Measurements from ENCODE around the gene TNFRSF8.
"Not testable (repeated sequence)": the region's sequence is repeated elsewhere in the genome, so short reads cannot be mapped to it uniquely, and the experiment has no call there.

Gene TNFRSF8

DNA sequence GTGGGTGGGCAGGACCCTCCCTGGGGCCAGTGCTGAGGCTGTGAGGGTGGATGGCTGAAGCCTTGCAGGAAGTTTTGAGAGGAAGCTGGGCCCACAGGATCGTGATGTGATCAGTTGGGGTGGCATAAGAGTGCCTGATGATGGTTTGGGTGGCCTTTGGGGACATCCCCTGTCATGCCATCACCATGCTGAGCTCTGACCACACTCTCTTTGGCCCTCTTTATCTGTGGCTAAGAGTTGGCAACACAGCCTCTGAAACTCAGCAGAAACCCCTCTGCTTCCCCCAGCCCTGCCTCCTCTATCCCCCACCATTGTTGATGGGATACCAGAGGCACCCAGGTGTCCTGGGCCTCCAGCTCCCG, 24.0 kb upstream of the TNFRSF8 start:
- DNase-seq = no peak

DNA sequence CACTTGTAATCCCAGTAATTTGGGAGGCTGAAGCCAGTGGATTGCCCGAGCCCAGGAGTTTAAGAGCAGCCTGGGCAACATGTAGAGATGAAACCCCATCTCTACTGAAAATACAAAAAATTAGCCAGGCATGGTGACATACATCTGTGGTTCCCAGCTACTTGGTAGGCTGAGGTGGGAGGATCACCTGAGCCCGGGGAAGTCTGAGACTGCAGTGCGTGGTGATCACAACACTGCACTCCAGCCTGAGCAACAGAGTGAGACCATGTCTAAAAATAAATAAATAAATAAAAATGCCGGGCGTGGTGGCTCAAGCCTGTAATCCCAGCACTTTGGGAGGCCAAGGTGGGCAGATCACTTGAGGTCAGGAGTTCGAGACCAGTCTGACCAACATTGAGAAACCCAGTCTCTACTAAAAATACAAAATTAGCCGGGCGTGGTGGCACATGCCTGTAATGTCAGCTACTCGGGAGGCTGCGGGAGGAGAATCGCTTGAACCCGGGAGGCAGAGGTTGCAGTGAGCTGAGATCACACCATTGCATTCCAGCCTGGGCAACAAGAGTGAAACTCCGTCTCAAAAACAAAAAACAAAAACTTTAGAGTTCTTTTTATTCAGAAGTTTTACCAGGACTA, 23.2 kb upstream of the TNFRSF8 start:
- DNase-seq = not testable (repeated sequence)

DNA sequence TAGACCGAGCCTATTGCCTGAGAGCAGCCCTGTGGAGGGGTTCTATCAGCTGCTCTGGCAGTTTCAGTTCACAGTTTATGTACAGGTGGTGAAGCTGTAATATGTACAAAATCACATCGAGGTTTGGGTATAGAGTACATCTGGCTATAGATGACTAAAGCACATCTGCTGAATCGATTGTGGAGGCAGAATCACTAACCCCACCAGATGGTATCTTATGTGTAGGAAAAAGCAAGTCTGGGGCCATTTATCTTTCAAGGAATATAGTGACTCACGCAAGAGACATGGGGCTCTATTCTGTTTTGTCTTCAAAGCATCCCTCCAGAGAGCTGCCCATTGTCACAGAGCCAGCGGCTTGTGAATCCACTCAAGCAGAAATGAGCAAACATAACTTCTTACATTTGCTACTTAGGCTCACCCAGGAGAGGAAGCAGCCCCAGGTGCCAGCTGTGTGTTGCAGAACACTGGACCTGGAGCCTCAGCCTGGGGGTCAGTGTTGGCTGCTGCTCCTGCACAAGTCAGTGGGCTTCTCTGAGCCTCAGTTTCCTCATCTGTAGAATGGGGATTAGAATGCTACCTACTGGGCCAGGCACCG, 22.5 kb upstream of the TNFRSF8 start:
- peak; percentile 98 for DNase-seq

DNA sequence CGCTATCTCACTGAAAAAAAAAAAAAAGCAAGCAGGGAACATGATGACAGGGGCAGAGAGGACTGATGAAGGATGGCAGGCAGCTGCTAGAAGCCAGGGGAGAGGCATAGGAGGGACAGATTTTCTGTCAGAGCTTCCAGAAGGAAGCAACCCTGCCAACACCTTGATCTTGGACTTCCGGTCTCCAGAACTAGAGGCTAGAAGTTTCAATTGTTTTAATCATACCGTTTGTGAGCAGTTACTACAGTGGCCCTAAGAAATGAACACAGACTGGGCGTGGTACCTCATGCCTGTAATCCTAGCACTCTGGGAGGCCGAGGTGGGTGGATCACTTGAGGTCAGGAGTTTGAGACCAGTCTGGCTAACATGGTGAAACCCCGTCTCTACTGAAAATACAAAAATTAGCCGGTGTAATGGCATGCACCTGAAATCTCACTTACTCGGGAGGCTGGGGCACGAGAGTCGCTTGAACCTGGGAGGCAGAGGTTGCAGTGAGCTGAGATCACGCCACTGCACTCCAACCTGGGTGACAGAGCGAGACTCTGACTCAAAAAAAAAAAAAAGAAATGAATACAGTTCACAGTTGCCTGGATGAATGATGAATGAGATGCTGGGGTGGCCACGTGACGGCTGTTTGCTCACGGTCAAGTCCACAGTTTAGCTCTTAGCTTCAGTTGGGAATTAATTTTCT, 18.8 kb upstream of the TNFRSF8 start:
- DNase-seq = not testable (repeated sequence)

DNA sequence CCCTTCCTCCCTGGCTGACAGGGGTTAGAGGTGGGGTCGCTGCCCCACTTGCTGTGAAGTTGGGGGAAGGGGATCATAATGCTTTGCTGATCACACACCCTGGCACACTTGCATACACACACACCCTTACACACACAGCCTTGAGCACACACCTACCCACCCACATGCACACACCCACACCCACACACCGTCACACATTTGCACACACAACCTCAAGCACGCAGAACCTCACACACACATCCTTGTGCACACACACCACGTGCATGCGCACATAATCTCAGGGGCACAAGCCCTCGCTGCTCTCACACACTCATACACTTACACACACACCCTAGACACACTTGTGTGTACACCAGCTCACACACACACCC, 16.4 kb upstream of the TNFRSF8 start:
- DNase-seq = no peak

DNA sequence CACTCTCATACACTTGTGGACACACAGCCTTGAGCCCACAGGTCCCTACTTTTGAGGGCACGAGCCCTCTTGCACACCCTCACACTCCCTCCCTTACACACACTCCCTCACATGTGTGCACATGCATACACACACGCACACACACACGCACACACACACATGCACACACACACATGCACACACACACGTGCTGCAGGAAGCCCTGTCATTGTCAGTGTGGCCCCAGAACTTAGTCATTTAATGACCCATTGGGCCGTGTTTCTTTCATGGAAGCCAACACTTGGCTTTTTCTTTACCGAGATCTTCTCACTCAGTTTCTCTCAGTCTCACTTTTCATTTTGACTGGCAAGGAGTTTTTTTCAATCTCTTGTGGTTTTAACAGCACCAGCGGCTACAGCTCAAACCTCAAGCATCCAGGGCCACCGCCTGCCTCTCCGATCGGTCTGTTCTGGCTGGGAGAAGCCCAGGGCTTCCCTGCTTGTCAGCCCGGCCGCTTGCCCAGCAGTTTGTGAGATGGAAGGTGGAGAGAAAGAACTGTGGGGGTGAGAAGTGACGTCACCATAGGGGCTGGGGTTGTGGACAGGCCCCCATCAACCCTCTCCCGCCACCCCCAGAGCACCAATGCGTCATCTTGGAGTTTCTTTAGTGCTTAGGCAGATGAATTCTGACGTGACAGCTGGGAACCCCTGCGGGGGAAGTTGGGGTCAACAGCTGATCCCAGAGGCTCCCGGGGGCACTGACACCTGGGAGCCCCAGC, 15.8 kb upstream of the TNFRSF8 start:
- no peak for DNase-seq

DNA sequence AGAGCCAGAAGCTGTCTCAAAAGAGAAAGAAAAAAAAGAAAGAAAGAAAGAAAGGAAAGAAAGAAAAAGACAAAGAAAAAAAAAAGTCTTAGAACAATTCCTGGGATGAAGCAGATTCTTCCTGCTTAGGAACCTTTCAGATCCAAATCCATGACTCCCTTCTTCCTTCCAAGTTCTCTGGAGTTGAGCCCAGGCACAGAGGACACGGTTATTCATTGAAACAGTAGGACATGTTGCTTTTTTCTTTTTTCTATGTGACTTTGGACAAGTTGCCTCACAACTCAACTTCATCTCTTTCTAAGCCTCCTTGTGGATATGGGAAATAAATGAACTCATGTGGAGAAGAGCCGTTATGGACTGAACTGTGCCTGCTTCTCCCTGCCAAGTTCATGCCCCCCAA, 14.7 kb upstream of the TNFRSF8 start:
- no peak for DNase-seq

DNA sequence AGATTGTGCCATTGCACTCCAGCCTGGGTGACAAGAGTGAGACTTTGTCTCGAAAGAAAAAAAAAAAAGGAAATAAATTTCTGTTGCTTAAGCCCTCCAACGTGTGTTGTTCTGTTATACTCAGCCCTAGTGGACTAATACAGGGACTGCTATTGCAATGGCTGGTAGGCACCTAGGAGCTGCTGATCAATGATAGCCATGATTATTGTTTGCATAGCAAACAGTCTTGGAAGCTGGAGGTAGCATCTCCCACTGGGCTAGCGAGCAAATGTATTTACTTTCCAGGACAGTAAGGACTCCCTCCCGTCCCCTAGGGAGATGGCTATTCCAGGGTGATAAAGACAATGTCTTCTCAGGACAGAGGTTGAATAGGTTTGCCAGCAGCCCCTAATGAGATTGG, 13.5 kb upstream of the TNFRSF8 start:
- no peak for DNase-seq

DNA sequence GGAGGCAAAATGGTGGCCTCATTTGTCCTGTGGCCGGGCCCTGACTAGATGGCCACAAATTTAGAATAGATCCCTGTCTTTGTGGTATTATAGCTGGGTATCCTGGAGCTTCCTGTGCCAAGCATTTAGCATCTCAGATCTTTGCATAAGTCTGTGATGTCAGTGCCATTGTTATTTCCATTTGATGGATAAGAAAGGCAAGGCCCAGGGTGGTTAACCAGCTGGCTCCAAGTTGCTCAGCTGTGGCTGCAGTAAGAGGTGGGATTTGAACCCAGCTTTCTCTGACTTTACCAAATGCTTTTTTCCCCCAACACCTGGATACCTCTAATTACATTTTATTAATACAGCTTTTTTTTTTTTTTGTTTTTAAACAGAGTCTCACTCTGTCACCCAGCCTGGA, 11.7 kb upstream of the TNFRSF8 start:
- DNase-seq = no peak

DNA sequence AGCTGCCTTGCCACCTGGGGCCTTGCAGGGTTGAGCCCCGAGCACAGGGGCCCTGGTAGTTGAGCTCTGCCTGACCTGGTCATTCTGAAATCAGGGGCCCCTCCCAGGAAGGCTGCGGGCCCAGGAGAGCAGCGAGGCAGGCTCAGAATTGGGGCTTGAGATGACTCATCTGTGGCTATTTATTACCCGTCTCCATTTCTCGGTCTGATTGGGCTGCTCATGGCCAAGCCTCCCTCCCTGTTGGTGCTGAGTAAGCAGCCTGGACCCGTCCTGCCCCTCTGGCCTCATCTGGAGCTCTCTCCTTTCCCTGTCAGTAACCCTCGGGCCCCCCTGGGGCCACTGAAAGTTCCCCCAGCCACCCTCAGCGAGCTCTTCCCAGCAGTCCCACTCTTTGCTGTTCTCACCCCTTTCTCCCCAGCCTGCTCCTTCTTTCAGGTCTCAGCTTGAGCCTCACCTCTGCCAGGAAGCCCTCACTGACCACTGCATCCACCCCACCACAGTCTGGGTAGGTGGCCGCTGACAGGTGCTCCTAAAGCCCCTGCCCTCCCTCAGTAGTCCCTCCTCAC, 11.0 kb upstream of the TNFRSF8 start:
- DNase-seq = no peak

DNA sequence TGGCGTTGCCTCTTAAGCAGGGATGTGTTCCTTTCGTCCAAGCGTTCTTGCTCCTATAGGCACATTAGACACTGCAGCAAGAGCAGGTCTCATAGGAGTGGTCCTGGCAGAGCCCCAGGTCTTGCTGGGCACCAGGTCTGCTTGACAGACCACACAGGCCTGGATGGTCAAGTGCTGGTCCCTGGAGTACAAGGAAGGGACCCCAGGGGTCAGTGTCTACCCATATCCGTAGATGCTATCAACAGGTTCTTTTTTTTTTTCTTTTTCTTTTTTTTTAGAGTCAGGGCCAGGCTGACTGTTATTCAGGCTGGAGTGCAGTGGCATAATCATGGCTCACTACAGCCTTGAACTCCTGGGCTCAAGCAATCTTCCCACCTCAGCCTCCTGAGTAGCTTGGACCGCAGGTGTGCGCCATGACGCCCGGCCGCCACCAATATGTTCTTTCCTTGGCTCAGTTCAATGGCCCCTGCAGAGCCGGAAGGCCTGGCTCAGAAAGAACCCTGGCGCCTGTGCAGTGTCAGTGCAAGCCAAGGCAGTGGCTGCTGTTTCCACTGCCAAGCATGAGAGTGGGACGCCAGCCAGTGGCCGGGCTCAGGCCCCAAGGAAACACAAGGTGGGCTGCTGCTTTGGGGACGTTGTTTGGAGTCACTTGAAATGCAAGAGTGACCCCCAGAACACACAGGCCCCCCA, 10.0 kb upstream of the TNFRSF8 start:
- DNase-seq = no peak

DNA sequence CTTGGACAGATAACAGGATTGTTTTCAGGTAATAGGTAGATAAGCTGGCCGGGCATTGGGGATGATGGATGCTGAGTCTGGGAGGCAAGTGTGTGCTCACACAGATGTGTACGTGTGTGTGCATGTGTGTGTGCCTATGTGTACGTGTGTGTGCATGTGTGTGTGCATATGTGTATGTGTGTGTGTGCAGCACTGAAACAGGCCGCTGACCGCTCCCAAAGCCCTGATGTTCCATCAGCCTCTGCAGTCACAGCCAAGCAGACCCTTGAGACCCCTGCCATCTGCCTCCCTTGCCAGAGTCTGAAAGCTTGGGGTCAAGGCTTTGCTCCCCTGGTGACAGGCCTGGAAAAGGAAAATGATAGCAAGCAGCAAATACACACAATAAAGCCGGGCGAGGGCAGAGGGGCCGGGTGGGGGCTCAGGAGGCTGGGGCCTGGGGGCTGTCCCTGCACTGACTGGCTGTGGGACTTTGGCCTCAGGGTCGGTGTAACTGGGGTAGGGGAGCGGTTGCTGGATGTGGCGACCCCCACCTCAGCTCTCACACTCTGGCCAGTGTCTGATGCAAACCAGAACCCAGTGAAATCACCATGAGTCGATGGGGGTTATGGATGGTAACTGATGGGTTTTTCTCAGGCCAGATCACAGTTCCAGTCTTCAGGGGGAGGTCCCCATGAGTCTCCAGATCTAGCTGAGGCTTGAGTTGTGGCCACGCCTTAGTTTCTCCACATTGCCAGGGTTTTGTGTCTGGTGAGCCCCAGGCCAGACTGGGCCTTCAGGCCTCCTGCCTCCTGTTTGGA, 9.2 kb upstream of the TNFRSF8 start:
- DNase-seq = no peak

DNA sequence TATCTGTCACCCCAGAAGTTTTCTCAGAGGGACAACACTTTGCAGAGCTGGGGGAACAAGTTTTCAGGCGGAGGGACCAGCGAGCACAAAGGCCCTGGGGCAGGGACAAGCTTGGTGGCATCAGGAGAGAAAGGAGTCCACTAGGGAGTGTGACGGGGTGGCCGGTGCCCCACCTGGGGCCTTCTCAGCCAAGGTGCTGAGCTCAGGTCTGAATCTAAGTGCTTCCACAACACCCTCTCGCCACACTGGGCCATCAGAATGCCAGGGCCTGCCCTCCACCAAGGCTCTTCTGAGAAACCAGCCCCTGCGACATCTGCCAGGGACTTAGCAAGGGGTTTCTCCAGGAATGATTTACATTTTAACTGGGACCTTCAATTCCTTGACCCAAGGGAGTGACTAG, 7.8 kb upstream of the TNFRSF8 start:
- no peak for DNase-seq

DNA sequence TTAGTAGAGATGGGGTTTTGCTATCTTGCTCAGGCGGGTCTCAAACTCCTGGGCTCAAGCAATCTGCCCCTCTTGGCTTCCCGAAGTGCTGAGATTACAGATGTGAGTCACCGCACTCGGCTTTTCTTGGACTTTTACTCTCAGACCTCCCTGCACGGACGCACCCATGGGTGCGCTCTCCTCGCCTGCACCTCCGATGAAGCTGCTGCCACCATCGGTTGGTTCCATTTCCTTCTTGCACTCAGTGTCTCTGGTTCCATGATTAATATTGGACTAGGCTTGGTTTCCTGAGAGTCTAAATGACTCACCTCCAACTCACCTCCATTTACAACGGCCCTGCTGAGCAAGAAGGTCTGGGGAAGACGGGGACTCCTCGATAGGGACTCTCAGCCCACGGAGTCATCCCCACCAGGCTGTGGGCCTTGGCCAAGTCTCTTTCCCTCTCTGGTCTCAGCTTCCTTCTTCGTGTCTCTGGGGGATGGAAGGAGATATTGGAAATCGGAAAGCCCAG, 6.7 kb upstream of the TNFRSF8 start:
- no peak for DNase-seq

DNA sequence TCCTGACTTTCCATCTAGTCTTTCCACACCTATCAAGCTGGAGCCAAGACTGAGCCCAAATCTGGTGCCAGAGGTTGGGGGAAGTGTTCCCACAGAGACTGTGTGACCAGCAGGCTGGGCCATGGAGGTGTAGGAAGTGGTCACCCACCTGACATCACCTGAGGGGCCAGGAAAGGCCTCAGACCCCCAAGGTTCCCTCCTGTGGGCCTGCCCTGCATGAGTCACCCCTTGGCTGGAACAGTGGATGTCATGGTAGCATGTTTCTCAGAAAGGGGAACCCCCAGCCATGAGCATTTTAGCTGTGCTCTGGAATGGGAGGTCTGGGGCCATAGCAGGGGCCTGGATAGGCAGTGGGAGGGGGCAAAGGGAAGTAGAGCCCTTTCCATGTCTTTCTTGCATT, 5.7 kb upstream of the TNFRSF8 start:
- no peak for DNase-seq

DNA sequence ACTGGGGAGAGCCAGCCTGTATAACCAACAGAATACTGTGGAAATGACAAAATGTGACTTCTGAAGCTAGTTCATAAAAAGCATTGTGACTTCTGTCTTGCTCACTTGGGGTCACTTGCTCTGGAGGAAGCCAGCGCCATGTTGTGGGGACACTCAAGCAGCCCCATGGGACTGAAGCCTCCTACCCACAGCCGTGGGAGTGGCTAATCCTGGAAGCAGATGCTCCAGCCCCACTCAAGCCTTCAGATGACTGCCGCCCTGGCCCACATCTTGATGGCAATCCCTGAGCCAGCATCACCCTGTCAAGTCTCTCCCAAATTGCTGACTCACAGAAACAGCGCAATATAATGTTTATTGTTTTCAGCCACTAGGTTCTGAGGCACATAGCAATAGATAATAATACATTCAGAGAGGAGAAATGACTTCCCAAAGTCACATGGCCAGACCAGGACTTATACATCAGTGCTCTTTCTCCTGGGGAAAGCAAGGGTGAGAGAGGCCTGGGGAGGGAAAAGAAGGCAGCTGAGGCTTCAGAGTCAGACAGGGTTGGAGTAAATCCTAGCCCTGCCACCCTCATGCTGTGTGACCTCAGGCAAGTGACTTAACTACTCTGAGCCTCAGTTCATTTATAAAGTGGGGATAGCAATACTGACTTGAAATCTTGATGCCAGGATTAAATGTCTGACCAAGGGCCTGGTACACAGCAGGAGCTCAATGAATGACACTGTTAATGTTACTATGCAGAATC, 5.0 kb upstream of the TNFRSF8 start:
- no peak for DNase-seq

DNA sequence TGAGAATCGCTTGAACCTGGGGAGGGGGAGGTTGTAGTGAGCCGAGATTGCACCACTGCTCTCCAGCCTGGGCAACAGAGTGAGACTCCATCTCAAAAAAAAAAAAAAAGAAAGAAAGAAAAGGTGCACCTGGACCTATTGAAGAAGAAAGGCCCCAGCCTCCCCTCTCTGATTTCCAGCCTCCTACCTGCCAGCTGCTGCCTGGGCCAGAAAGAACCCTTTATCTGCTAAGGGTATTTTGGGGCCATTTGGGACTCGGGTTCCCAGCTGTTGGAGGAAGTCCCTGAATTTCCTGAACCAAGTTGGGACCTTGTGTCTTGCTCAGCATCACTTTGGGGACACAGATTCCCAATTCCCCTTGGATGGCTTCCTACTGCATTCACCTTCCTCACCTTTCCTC, 3.9 kb upstream of the TNFRSF8 start:
- no peak for DNase-seq

DNA sequence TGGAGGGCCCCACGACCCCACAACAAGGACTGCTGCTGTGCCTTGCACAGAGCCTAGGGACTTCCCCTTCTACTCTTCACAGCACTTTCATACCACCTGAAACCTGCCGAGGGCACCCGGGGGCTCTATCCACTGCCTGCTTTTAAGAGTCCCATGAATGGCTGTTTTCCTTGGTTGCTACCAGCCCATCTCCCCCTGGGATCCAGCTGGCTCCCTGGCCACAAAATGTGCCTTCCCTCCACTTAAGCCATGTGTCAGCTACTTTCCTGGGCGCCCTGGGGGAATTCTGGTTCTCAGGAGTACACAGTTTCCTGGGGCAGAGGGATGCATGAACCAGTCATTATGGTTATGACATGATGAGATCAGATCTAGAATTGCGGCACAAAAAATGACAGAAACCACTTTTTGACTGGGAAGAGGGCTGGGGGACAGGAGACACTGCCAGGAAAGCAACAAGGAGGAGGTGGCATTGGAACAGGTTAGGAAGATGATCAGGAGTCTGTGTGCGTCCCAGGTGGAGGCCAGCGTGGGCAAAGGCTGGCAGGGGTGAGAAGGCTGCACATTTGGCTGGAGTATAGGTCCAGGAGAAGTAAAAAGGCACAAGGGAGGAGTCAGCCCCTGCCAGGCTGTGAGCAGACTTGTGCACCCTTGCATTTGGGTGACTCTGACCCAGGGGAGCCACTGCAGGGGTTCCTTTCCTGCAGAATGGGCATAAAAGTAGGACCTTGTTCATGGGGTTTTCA, 3.2 kb upstream of the TNFRSF8 start:
- DNase-seq = no peak

DNA sequence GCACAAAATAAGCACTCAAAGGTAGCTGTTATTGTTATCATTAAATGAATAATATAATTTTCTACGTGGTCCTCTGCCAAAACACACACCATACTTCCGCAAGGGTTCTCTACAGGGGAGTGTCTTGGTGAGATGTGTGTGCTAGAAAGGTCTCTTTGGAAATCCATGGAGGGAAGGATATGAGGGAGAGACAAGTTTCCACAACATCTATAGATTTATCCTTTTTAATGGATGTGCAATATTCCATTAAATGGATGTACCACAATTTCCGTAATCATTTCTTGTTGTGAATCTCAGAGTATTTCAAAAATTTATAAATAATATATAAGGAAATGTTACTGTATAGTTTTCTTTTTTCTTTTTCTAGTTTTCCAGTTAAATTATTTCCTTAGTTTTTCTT, 2.6 kb upstream of the TNFRSF8 start:
- no peak for DNase-seq
